Coronary artery (tissue), 2 donors: Measurements from ENCODE around the gene CCNA2.

ENCODE experiments used
- DNase-seq: peaks from one replicate; pipeline ENCODE4 v3.0.0-alpha.2; 2017; ENCODE audit warnings: low spot score
- H3K27ac ChIP-seq, 2 donors: fragments of 200-600 bp; sonication (generic); one replicate each; pipeline ENCODE4 v1.5.1; 2016 to 2019
- H3K4me3 ChIP-seq: fragments of 200-600 bp; sonication (generic); 2 replicates; pipeline ENCODE4 v1.5.1; 2016; ENCODE audit warnings: mild to moderate bottlenecking, moderate library complexity
- TF ChIP-seq, protein P1 (sequence below): fragments of 200-600 bp; sonication (generic); IDR thresholded peaks from one replicate; pipeline ENCODE4 v1.5.1; 2019; ENCODE audit warnings: antibody characterized with exemption

Gene CCNA2

GRCh38 chr4:121822796-121823504, 733 bp downstream of the CCNA2 start:
- peak overlapping the region; percentile 73 for H3K4me3 ChIP-seq
- DNase-seq = peak; percentile 71
- H3K27ac ChIP-seq = no peak overlapping the region
- TF ChIP-seq, protein P1, sequence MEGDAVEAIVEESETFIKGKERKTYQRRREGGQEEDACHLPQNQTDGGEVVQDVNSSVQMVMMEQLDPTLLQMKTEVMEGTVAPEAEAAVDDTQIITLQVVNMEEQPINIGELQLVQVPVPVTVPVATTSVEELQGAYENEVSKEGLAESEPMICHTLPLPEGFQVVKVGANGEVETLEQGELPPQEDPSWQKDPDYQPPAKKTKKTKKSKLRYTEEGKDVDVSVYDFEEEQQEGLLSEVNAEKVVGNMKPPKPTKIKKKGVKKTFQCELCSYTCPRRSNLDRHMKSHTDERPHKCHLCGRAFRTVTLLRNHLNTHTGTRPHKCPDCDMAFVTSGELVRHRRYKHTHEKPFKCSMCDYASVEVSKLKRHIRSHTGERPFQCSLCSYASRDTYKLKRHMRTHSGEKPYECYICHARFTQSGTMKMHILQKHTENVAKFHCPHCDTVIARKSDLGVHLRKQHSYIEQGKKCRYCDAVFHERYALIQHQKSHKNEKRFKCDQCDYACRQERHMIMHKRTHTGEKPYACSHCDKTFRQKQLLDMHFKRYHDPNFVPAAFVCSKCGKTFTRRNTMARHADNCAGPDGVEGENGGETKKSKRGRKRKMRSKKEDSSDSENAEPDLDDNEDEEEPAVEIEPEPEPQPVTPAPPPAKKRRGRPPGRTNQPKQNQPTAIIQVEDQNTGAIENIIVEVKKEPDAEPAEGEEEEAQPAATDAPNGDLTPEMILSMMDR = no peak

GRCh38 chr4:121822047-121822446, 1.6 kb downstream of the CCNA2 start:
- no peak overlapping the region for H3K27ac ChIP-seq
- no peak overlapping the region for H3K4me3 ChIP-seq
- no peak for DNase-seq
- TF ChIP-seq, protein P1 = no peak

DNA sequence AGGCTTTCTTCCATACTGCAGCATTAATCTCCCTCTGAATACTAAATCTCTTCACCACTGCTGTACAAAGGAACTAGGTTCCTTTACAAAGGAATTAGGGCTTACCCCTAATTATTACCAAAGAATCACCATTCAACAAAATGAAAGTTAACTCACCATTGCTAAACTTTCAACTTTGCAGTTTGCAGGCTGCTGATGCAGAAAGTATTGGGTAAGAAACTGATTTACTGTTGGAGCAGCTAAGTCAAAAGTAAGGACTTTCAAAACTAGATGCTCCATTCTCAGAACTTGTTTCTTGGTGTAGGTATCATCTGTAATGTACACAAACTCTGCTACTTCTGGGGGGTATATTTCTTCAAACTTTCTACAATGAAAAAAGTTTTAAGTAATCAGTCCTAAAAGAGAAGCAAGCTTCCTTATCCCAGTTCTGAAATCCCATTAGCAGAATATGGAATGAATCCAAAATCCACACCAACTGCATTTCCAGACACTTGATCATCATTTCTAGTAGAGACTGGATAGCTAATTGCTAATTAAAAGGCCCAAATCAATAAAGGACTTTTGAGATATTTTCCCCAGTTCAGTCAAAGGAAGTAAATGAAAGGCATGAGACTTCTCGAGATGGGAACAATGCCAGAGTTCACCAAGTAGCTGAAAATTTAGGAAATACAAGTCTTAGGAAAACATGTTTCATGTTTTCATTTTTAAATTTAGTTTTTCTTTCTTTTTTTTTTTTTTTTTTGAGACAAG, 4.3 kb downstream of the CCNA2 start:
- TF ChIP-seq, protein P1 = no peak
- Histone ChIP-seq H3K27ac (no peak overlapping the region), H3K4me3 (no peak overlapping the region)
- no peak for DNase-seq

GRCh38 chr4:121818215-121818614, 5.5 kb downstream of the CCNA2 start:
- DNase-seq = no peak
- TF ChIP-seq, protein P1 = no peak
- no peak overlapping the region for H3K4me3 ChIP-seq
- no peak overlapping the region for H3K27ac ChIP-seq

GRCh38 chr4:121817701-121818100, 6.0 kb downstream of the CCNA2 start:
- TF ChIP-seq, protein P1 = no peak
- DNase-seq = no peak
- no peak overlapping the region for H3K27ac ChIP-seq
- H3K4me3 ChIP-seq = no peak overlapping the region

DNA sequence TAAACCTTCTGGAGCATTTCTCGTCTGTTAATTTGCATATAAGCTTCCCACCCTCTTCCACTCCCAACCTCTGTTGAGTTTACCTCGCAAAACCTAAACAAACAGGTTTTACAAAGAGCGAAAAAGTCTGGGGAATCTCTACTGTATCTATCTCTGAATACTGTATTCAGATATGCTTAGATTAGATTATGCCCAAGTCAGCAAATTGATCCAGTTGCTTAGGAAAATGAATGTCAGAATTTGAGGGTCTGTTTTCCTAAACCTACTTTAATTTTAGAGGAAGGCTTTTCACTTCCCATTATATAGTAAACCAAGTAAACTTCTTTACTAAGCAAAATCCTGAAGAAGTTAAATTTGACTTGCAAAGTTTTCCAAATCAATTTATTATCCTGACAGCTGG, 6.7 kb downstream of the CCNA2 start:
- TF ChIP-seq, protein P1 = no peak
- no peak for DNase-seq
- no peak overlapping the region for H3K27ac ChIP-seq

GRCh38 chr4:121814756-121815155, 8.9 kb downstream of the CCNA2 start:
- Histone ChIP-seq H3K27ac (no peak overlapping the region), H3K4me3 (no peak overlapping the region)
- TF ChIP-seq, protein P1 = no peak
- DNase-seq = no peak

More for the DNA sequence above, 6.7 kb downstream of the CCNA2 start:
- H3K4me3 ChIP-seq = no peak overlapping the region
